ENCODE results near the gene SSC5D.

- no peak for TF ChIP-seq REST (IDR thresholded peaks at IDR 0.05; ENCODE audit: insufficient read depth in 1 of 2, low read depth in 2 of 2, low read length in 2 of 2)
- no peak for TF ChIP-seq POLR2AphosphoS5 (IDR thresholded peaks at IDR 0.05; ENCODE audit: low read depth, low read length)
- no peak for TF ChIP-seq SIN3A (IDR thresholded peaks at IDR 0.05; ENCODE audit: borderline replicate concordance, insufficient read depth, low read length)
- no peak for TF ChIP-seq TAF1 (IDR thresholded peaks at IDR 0.05; ENCODE audit: borderline replicate concordance, insufficient read depth, low read length)
- TF ChIP-seq FOXP2 (optimal IDR thresholded peaks at IDR 0.05; ENCODE audit: borderline replicate concordance, extremely low read depth, extremely low read length, insufficient read depth) = no peak
Observed at GRCh38 chr19:55482156-55482961, 5.9 kb upstream of the SSC5D start.

Data from PFSK-1 (cell line).